H1 (cell line): ENCODE data around the gene SLC24A3. TPM values are rescaled to one million over a fixed set of nuclear protein-coding genes. Genes with fewer than 3 reads are reported as not detected.

Experiments
- CTCF ChIA-PET: fragments of 300-600 bp; sonication (Branson Sonifier 250); formaldehyde crosslinking; loops from one replicate; lab custom pipeline; 2021; ENCODE audit not compliant: partially characterized antibody; lab: Charles Lee
- POLR2A ChIA-PET: fragments of 300-600 bp; sonication (Branson Sonifier 250); formaldehyde crosslinking; loops from one replicate; lab custom pipeline; 2021; ENCODE audit warnings: inconsistent platforms; ENCODE audit not compliant: partially characterized antibody; lab: Charles Lee
- DNase-seq, 2 experiments: peaks; one replicate each; pipeline versions ENCODE4 v3.0.0 to v3.0.0-alpha.2; 2010 to 2022; ENCODE audit warnings: low spot score in 2 of 2, low read depth in 1 of 2, mixed read lengths in 1 of 2
- FAIRE-seq: peaks from 2 replicates; lab custom pipeline; 2011; peaks lifted over from hg19 to GRCh38; lab: Jason Lieb, UNC
- H2AFZ ChIP-seq: 2 replicates; pipeline ENCODE4 v1.8.1; 2012; ENCODE audit warnings: low read length, inconsistent platforms
- H2AK5ac ChIP-seq: 2 replicates; pipeline ENCODE4 v1.6.1; 2013; ENCODE audit warnings: low read depth, low read length
- H2BK120ac ChIP-seq: replicated peaks from 2 replicates; pipeline ENCODE3; 2013; ENCODE audit warnings: low read depth, low read length, inconsistent platforms
- H2BK12ac ChIP-seq: 2 replicates; pipeline ENCODE4 v1.6.1; 2013; ENCODE audit warnings: low read depth, low read length
- H2BK15ac ChIP-seq: 2 replicates; pipeline ENCODE4 v1.6.1; 2013; ENCODE audit warnings: low read length
- H2BK20ac ChIP-seq: 2 replicates; pipeline ENCODE4 v1.6.1; 2013; ENCODE audit warnings: low read length
- H2BK5ac ChIP-seq: 2 replicates; pipeline ENCODE4 v1.6.1; 2013; ENCODE audit warnings: low read depth, low read length
- H3K14ac ChIP-seq: 2 replicates; pipeline ENCODE4 v1.6.1; 2013; ENCODE audit warnings: inconsistent platforms; ENCODE audit not compliant: insufficient read length
- H3K18ac ChIP-seq: 2 replicates; pipeline ENCODE4 v1.6.1; 2013; ENCODE audit warnings: low read length; ENCODE audit errors: extremely low read depth
- H3K23ac ChIP-seq: 2 replicates; pipeline ENCODE4 v1.6.1; 2013; ENCODE audit warnings: inconsistent platforms; ENCODE audit not compliant: insufficient read length
- H3K23me2 ChIP-seq: 2 replicates; pipeline ENCODE4 v1.6.1; 2013; ENCODE audit warnings: low read depth, low read length
- H3K27ac ChIP-seq: 2 replicates; pipeline ENCODE4 v1.6.1; 2011; ENCODE audit warnings: low read depth, low read length, inconsistent platforms
- H3K27me3 ChIP-seq, 4 experiments: replicated peaks in 1 of 4; 1 replicate in 1 of 4; 2 replicates in 3 of 4; pipeline versions ENCODE4 v1.6.1 to v1.8.1; 2011 to 2013; ENCODE audit warnings: low read length in 3 of 4, mild to moderate bottlenecking in 3 of 4, inconsistent platforms in 2 of 4, mixed read lengths in 2 of 4, moderate library complexity in 1 of 4; ENCODE audit not compliant: control insufficient read depth in 3 of 4, insufficient read depth in 3 of 4; ENCODE audit errors: extremely low read depth in 1 of 4
- H3K36me3 ChIP-seq, 4 experiments: 2 replicates each; pipeline versions ENCODE4 v1.6.1 to v1.8.1; 2011 to 2013; ENCODE audit warnings: mild to moderate bottlenecking in 4 of 4, low read length in 3 of 4, moderate library complexity in 2 of 4, control low read depth in 1 of 4, inconsistent platforms in 1 of 4; ENCODE audit not compliant: insufficient read depth in 4 of 4, control insufficient read depth in 2 of 4
- H3K4ac ChIP-seq: replicated peaks from 2 replicates; pipeline ENCODE3; 2013; ENCODE audit warnings: low read length, low read depth, mixed read lengths, inconsistent platforms; ENCODE audit not compliant: insufficient read length
- H3K4me1 ChIP-seq, 4 experiments: replicated peaks in 1 of 4; 1 replicate in 1 of 4; 2 replicates in 3 of 4; pipeline versions ENCODE4 v1.6.1 to v1.8.1; 2011 to 2013; ENCODE audit warnings: low read length in 3 of 4, inconsistent platforms in 2 of 4, mixed read lengths in 1 of 4; ENCODE audit not compliant: insufficient read depth in 4 of 4, control insufficient read depth in 3 of 4
- H3K4me2 ChIP-seq, 2 experiments: 2 replicates each; pipeline versions ENCODE4 v1.6.1 to v1.8.1; 2011 to 2013; ENCODE audit warnings: low read depth in 2 of 2, low read length in 2 of 2, control low read depth in 1 of 2, inconsistent platforms in 1 of 2, mild to moderate bottlenecking in 1 of 2; ENCODE audit not compliant: insufficient read depth in 1 of 2
- H3K4me3 ChIP-seq, 4 experiments: fragments of 200-600, 300-600 bp in 1 of 4; sonication (generic), shearing (Covaris generic), sonication (Bioruptor Twin) in 1 of 4; 2 replicates each; pipeline versions ENCODE4 v1.5.1 to v1.8.1; 2011 to 2016; ENCODE audit warnings: low read length in 4 of 4, low read depth in 3 of 4, control low read depth in 2 of 4, inconsistent platforms in 2 of 4, mild to moderate bottlenecking in 2 of 4, mixed read lengths in 1 of 4, moderate library complexity in 1 of 4; ENCODE audit not compliant: insufficient read depth in 2 of 4; ENCODE audit errors: extremely low read depth in 1 of 4
- H3K56ac ChIP-seq: replicated peaks from 2 replicates; pipeline ENCODE3; 2013; ENCODE audit warnings: low read depth, mild to moderate bottlenecking, mixed read lengths, low read length, inconsistent platforms; ENCODE audit not compliant: insufficient read length
- H3K79me1 ChIP-seq: 2 replicates; pipeline ENCODE4 v1.6.1; 2013; ENCODE audit warnings: low read depth, low read length, control low read depth
- H3K79me2 ChIP-seq, 2 experiments: 2 replicates each; pipeline versions ENCODE4 v1.6.1 to v1.8.1; 2012 to 2013; ENCODE audit warnings: low read length in 2 of 2, mild to moderate bottlenecking in 2 of 2, inconsistent platforms in 1 of 2; ENCODE audit not compliant: insufficient read depth in 2 of 2, control insufficient read depth in 1 of 2
- H3K9ac ChIP-seq, 4 experiments: replicated peaks in 1 of 4; 1 replicate in 1 of 4; 2 replicates in 3 of 4; pipeline versions ENCODE4 v1.6.1 to v1.8.1; 2011 to 2013; ENCODE audit warnings: low read depth in 3 of 4, low read length in 3 of 4, control low read depth in 2 of 4, mild to moderate bottlenecking in 2 of 4, moderate library complexity in 2 of 4, inconsistent platforms in 1 of 4; ENCODE audit errors: extremely low read depth in 1 of 4
- H3K9me3 ChIP-seq, 2 experiments: 2 replicates each; pipeline versions ENCODE4 v1.6.1 to v1.8.1; 2012 to 2013; ENCODE audit warnings: mild to moderate bottlenecking in 2 of 2, moderate library complexity in 2 of 2, control low read depth in 1 of 2, inconsistent platforms in 1 of 2, low read depth in 1 of 2, low read length in 1 of 2, mixed read lengths in 1 of 2; ENCODE audit not compliant: insufficient read depth in 2 of 2
- H4K20me1 ChIP-seq, 2 experiments: replicated peaks in 1 of 2; 2 replicates each; pipeline versions ENCODE3 to v1.8.1; 2011 to 2013; ENCODE audit warnings: inconsistent platforms in 2 of 2, low read length in 2 of 2, mild to moderate bottlenecking in 1 of 2; ENCODE audit not compliant: insufficient read depth in 2 of 2, control insufficient read depth in 1 of 2
- H4K5ac ChIP-seq: 2 replicates; pipeline ENCODE4 v1.6.1; 2013; ENCODE audit warnings: low read length, low read depth, mixed read lengths, inconsistent platforms; ENCODE audit not compliant: insufficient read length
- H4K8ac ChIP-seq: 2 replicates; pipeline ENCODE4 v1.8.0; 2013; ENCODE audit warnings: mild to moderate bottlenecking, moderate library complexity, low read length, inconsistent platforms; ENCODE audit not compliant: insufficient read depth; ENCODE audit errors: extremely low read depth
- H4K91ac ChIP-seq: replicated peaks from 2 replicates; pipeline ENCODE3; 2013; ENCODE audit warnings: low read length, mixed read lengths, inconsistent platforms; ENCODE audit not compliant: insufficient read length
- BCL11A ChIP-seq, 2 experiments: IDR thresholded peaks; one replicate each; pipeline ENCODE4 v1.6.1; 2011; ENCODE audit warnings: low read depth in 2 of 2, low read length in 2 of 2, mild to moderate bottlenecking in 2 of 2
- CHD1 ChIP-seq: IDR thresholded peaks from 2 replicates; pipeline ENCODE4 v1.6.1; 2012; ENCODE audit warnings: low read depth, low read length, improper control_type of control experiment
- FOSL1 ChIP-seq: IDR thresholded peaks from 2 replicates; pipeline ENCODE4 v1.6.1; 2011; ENCODE audit warnings: mild to moderate bottlenecking, low read depth, low read length, moderate library complexity; ENCODE audit not compliant: insufficient read depth
- GTF2F1 ChIP-seq: IDR thresholded peaks from 2 replicates; pipeline ENCODE4 v1.6.1; 2012; ENCODE audit warnings: low read depth, low read length, improper control_type of control experiment, borderline replicate concordance
- HDAC2 ChIP-seq, 2 experiments: fragments of 300-600 bp in 1 of 2; sonication (generic) in 1 of 2; IDR thresholded peaks; 2 replicates each; pipeline ENCODE4 v1.6.1; 2011 to 2012; ENCODE audit warnings: low read depth in 2 of 2, low read length in 2 of 2, mild to moderate bottlenecking in 2 of 2, moderate library complexity in 2 of 2, borderline replicate concordance in 1 of 2, inconsistent platforms in 1 of 2
- KDM5A ChIP-seq: fragments of 200-600 bp; IDR thresholded peaks from 2 replicates; pipeline ENCODE4 v1.7.1; 2012; ENCODE audit warnings: mild to moderate bottlenecking, low read length, inconsistent platforms, mixed read lengths
- MAX ChIP-seq: IDR thresholded peaks from 2 replicates; pipeline ENCODE4 v1.6.1; 2012; ENCODE audit warnings: inconsistent platforms
- POLR2AphosphoS5 ChIP-seq: IDR thresholded peaks from 2 replicates; pipeline ENCODE4 v1.6.1; 2011; ENCODE audit warnings: low read depth, low read length
- SIN3A ChIP-seq, 2 experiments: IDR thresholded peaks in 1 of 2; conservative IDR thresholded peaks in 1 of 2; 2 replicates each; pipeline ENCODE4 v1.6.1; 2011 to 2012; ENCODE audit warnings: low read length in 2 of 2, improper control_type of control experiment in 1 of 2, low read depth in 1 of 2, mild to moderate bottlenecking in 1 of 2
- SRF ChIP-seq: IDR thresholded peaks from 2 replicates; pipeline ENCODE4 v1.6.1; 2011; ENCODE audit warnings: mild to moderate bottlenecking, low read depth, low read length, moderate library complexity
- SUZ12 ChIP-seq: fragments of 200-600 bp; sonication (generic); IDR thresholded peaks from 2 replicates; pipeline ENCODE4 v1.6.1; 2012; ENCODE audit warnings: mild to moderate bottlenecking, inconsistent platforms, low read length, moderate library complexity, mixed read lengths
- TCF12 ChIP-seq: IDR thresholded peaks from 2 replicates; pipeline ENCODE4 v1.6.1; 2011; ENCODE audit warnings: low read depth, mild to moderate bottlenecking, low read length
- TEAD4 ChIP-seq: IDR thresholded peaks from 2 replicates; pipeline ENCODE4 v1.6.1; 2012; ENCODE audit warnings: low read depth, low read length, inconsistent platforms, mixed read lengths
- WGBS, 2 experiments: shearing (Covaris generic) in 1 of 2; methylation state at CpG; one replicate each; pipeline versions ENCODE4 v1.1.6 to v1.1.7; 2013 to 2015; ENCODE audit warnings: low lambda C conversion rate in 2 of 2, mixed read lengths in 2 of 2, inconsistent platforms in 1 of 2, low coverage in 1 of 2, missing lambda C conversion rate in 1 of 2; ENCODE audit not compliant: insufficient replicate concordance in 2 of 2, insufficient coverage in 1 of 2, insufficient read length in 1 of 2; ENCODE audit errors: extremely low coverage in 1 of 2, missing lambda C conversion rate in 1 of 2; 5-methylcytosine and 5-hydroxymethylcytosine counted together
- polyA plus RNA-seq, 7 experiments: library from polyadenylated mRNA; depleted of rRNA in 3 of 7; stranded (reverse) in 5 of 7; unstranded in 2 of 7; fragments of >200 nt in 5 of 7; fragments of 200-250 nt in 2 of 7; gene quantifications; 1 replicate in 5 of 7; 2 replicates in 1 of 7; 4 replicates in 1 of 7; pipeline versions ENCODE4 v1.2.1 to v1.2.3, GENCODE V29; 2011 to 2013; ENCODE audit warnings: missing spikeins in 2 of 7, mixed read lengths in 2 of 7
- total RNA-seq: library from RNA; stranded (reverse); fragmentation: NEBNext Ultra II Directional; extraction: Animal tissue kit (Norgen Biotek cat#: 25700); gene quantifications from 2 replicates; pipeline ENCODE4 v1.2.1, GENCODE V29; 2021

The SLC24A3 gene
- total and polyA plus RNA-seq, 2 of the 8 experiments (the other 6 are each of a cell fraction or from before 2014, with no cell fraction given), result 4.5 to 6.3 TPM

GRCh38 chr20:19392344-19393130 is 180.1 kb downstream of the SLC24A3 start:
- no peak overlapping the region for H2BK120ac ChIP-seq
- H2AFZ ChIP-seq, result no peak overlapping the region
- H2BK15ac ChIP-seq, result no peak overlapping the region
- no peak overlapping the region for H3K9ac ChIP-seq
- H3K79me2 ChIP-seq, result no peaks in the 10 kb centered on the region
- WGBS, 2 experiments, result 92% methylated on average over 2 of the region's 2 CpGs; no CpG with 5 or more reads in 1 of the 2 experiments
- no peaks in the 10 kb centered on the region for H3K36me3 ChIP-seq
- ChIA-PET POLR2A (no interaction called here), CTCF (no interaction called here)
- H4K91ac ChIP-seq, result no peak overlapping the region
- no peak overlapping the region for H2BK5ac ChIP-seq
- no peak overlapping the region for H2BK12ac ChIP-seq
- no peak overlapping the region for H3K4me3 ChIP-seq
- H3K9me3 ChIP-seq, result no peaks in the 10 kb centered on the region
- H2BK20ac ChIP-seq, result no peak overlapping the region
- no peak overlapping the region for H3K14ac ChIP-seq
- no peak overlapping the region for H3K56ac ChIP-seq
- H3K4me2 ChIP-seq, result no peak overlapping the region
- H3K27ac ChIP-seq, result no peak overlapping the region
- DNase-seq (no peak), FAIRE-seq (no peak)
- H2AK5ac ChIP-seq, result no peak overlapping the region
- no peak overlapping the region for H3K4ac ChIP-seq
- H4K5ac ChIP-seq, result no peak overlapping the region
- no peaks in the 10 kb centered on the region for H3K27me3 ChIP-seq
- no peak overlapping the region for H3K23ac ChIP-seq
- no peak overlapping the region for H4K8ac ChIP-seq
- H3K4me1 ChIP-seq, result no peaks in the 10 kb centered on the region
- H3K23me2 ChIP-seq, result no peaks in the 10 kb centered on the region
- H3K18ac ChIP-seq, result no peak overlapping the region
- H4K20me1 ChIP-seq, result no peaks in the 10 kb centered on the region
- no peaks in the 10 kb centered on the region for H3K79me1 ChIP-seq
- no peak for TF ChIP-seq HDAC2 (IDR thresholded peaks at IDR 0.05; ENCODE audit: borderline replicate concordance in 1 of 2, low read depth in 2 of 2, low read length in 2 of 2)
- TF ChIP-seq TEAD4, result no peak
- no peak for TF ChIP-seq KDM5A
- TF ChIP-seq SUZ12, result no peak
- TF ChIP-seq SIN3A (conservative IDR thresholded peaks at IDR 0.05 in 1 of 2, IDR thresholded peaks at IDR 0.05 in 1 of 2; ENCODE audit: low read depth in 1 of 2, low read length in 2 of 2), result no peak
- no peak for TF ChIP-seq SRF
- no peak for TF ChIP-seq POLR2AphosphoS5
- TF ChIP-seq MAX, result no peak
- TF ChIP-seq GTF2F1, result no peak
- no peak for TF ChIP-seq BCL11A (IDR thresholded peaks at IDR 0.05; ENCODE audit: low read depth in 2 of 2, low read length in 2 of 2)
- no peak for TF ChIP-seq TCF12
- TF ChIP-seq FOSL1, result no peak
- no peak for TF ChIP-seq CHD1
